ENCODE data around the gene EMILIN2. TPM values are rescaled to one million over a fixed set of nuclear protein-coding genes. Genes with fewer than 3 reads are reported as not detected.

EMILIN2 gene
- polyA plus RNA-seq, 1 donor (not counting 4 experiments of a cell fraction or from before 2014, with no cell fraction given), result 0.07 TPM

DNA sequence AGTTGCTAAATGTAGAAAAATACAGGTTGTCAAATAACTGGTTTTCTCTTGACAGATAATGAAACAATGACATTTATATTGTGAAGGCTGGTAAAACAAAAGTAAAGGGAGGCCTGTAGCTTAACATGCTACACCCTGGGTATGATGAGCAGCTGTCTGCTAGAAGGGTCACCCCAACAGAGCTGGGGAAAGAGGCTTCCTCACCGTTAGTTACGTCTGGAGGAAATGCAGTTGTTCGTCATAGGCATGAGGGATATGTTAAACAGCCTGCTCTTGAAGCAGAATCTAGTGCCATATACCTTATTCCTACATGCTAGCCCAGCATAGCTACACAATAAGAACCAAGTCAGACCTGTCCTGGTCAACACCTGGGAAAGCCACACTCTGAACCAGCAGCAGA, 116.2 kb downstream of the EMILIN2 start:
- Histone ChIP-seq H3K9me3 (ENCODE audit: control insufficient read depth, low read depth, low read length) (no peaks in the 10 kb centered on the region), H3K4me1 (ENCODE audit: control insufficient read depth, extremely low read depth, insufficient read depth, low read length) (no peaks in the 10 kb centered on the region), H3K9ac (ENCODE audit: control insufficient read depth, extremely low read depth, insufficient read depth, low read length) (no peak overlapping the region), H4K20me1 (ENCODE audit: control insufficient read depth, extremely low read depth, insufficient read depth, low read length) (no peaks in the 10 kb centered on the region), H3K4me2 (ENCODE audit: control insufficient read depth, extremely low read depth, insufficient read depth, low read depth, low read length) (no peak overlapping the region), H3K27ac (ENCODE audit: control insufficient read depth, insufficient read depth, low read length) (no peak overlapping the region), H2AFZ (ENCODE audit: control insufficient read depth, low read length) (no peak overlapping the region), H3K27me3 (ENCODE audit: control insufficient read depth, extremely low read depth, insufficient read depth, low read length) (no peaks in the 10 kb centered on the region), H3K4me3 (ENCODE audit: control insufficient read depth in 2 of 3, extremely low read depth in 1 of 3, insufficient read depth in 2 of 3, low read depth in 1 of 3, low read length in 3 of 3) (no peak overlapping the region), H3K9me1 (ENCODE audit: control insufficient read depth, extremely low read depth, insufficient read depth, low read length) (no peaks in the 10 kb centered on the region), H3K36me3 (ENCODE audit: control insufficient read depth in 2 of 2, extremely low read depth in 1 of 2, insufficient read depth in 2 of 2, low read length in 2 of 2) (no peaks in the 10 kb centered on the region), H3K79me2 (ENCODE audit: control insufficient read depth, insufficient read depth, low read length) (no peaks in the 10 kb centered on the region)
- FAIRE-seq (no peak), DNase-seq (ENCODE audit: low read depth, low spot score) (no peak)
- TF ChIP-seq, protein P1, sequence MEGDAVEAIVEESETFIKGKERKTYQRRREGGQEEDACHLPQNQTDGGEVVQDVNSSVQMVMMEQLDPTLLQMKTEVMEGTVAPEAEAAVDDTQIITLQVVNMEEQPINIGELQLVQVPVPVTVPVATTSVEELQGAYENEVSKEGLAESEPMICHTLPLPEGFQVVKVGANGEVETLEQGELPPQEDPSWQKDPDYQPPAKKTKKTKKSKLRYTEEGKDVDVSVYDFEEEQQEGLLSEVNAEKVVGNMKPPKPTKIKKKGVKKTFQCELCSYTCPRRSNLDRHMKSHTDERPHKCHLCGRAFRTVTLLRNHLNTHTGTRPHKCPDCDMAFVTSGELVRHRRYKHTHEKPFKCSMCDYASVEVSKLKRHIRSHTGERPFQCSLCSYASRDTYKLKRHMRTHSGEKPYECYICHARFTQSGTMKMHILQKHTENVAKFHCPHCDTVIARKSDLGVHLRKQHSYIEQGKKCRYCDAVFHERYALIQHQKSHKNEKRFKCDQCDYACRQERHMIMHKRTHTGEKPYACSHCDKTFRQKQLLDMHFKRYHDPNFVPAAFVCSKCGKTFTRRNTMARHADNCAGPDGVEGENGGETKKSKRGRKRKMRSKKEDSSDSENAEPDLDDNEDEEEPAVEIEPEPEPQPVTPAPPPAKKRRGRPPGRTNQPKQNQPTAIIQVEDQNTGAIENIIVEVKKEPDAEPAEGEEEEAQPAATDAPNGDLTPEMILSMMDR (optimal IDR thresholded peaks at IDR 0.05 in 1 of 3, IDR thresholded peaks at IDR 0.05 in 1 of 3, conservative IDR thresholded peaks at IDR 0.05 in 1 of 3; ENCODE audit: extremely low read depth in 1 of 3, insufficient read depth in 2 of 3, low read length in 3 of 3), result no peak
- TF ChIP-seq EZH2 (IDR thresholded peaks at IDR 0.05; ENCODE audit: low read length), result no peak
- dilution Hi-C loops (cut with MboI; ENCODE audit: extremely low pct_ligation_motif_present, low sequenced_read_pairs), result no loop called here

DNA sequence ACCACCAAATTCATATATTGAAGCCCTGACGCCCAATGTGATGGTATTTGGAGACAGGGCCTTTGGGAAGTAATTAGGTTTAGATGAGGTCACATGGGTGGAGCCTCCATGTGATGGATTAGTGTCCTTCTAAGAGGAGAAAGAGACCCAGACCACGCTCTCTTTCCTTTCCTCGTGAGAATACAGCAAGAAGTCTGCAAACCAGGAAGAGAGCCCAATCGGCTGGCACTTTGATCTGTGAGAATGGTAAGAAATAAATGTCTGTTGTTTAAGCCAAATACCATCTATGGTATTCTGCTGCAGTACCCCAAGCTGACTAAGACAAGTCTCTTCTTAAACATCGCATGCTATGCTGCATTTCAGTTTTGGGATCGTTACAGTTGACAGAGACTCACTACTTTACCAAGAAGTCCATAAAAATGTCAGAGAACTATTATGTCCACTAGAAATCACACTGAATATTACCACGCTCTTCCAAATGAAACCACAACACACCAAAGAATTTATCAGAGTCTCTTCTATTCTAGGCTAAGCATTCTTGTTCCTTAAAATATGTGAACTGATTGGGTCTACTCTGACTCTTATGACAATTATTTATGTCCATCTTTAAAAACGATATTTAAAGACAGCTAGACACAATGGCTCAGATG, 117.7 kb downstream of the EMILIN2 start:
- Histone ChIP-seq H2AFZ (ENCODE audit: control insufficient read depth, low read length) (no peak overlapping the region), H4K20me1 (ENCODE audit: control insufficient read depth, extremely low read depth, insufficient read depth, low read length) (no peaks in the 10 kb centered on the region), H3K4me1 (ENCODE audit: control insufficient read depth, extremely low read depth, insufficient read depth, low read length) (no peaks in the 10 kb centered on the region), H3K9ac (ENCODE audit: control insufficient read depth, extremely low read depth, insufficient read depth, low read length) (no peak overlapping the region), H3K9me1 (ENCODE audit: control insufficient read depth, extremely low read depth, insufficient read depth, low read length) (no peaks in the 10 kb centered on the region), H3K27me3 (ENCODE audit: control insufficient read depth, extremely low read depth, insufficient read depth, low read length) (no peaks in the 10 kb centered on the region), H3K79me2 (ENCODE audit: control insufficient read depth, insufficient read depth, low read length) (no peaks in the 10 kb centered on the region), H3K4me2 (ENCODE audit: control insufficient read depth, extremely low read depth, insufficient read depth, low read depth, low read length) (no peak overlapping the region), H3K4me3 (ENCODE audit: control insufficient read depth in 2 of 3, extremely low read depth in 1 of 3, insufficient read depth in 2 of 3, low read depth in 1 of 3, low read length in 3 of 3) (no peak overlapping the region), H3K36me3 (ENCODE audit: control insufficient read depth in 2 of 2, extremely low read depth in 1 of 2, insufficient read depth in 2 of 2, low read length in 2 of 2) (no peaks in the 10 kb centered on the region), H3K27ac (ENCODE audit: control insufficient read depth, insufficient read depth, low read length) (no peak overlapping the region), H3K9me3 (ENCODE audit: control insufficient read depth, low read depth, low read length) (no peaks in the 10 kb centered on the region)
- DNase-seq (ENCODE audit: low read depth, low spot score) (no peak), FAIRE-seq (no peak)
- TF ChIP-seq, protein P1 (optimal IDR thresholded peaks at IDR 0.05 in 1 of 3, IDR thresholded peaks at IDR 0.05 in 1 of 3, conservative IDR thresholded peaks at IDR 0.05 in 1 of 3; ENCODE audit: extremely low read depth in 1 of 3, insufficient read depth in 2 of 3, low read length in 3 of 3), result no peak
- no peak for TF ChIP-seq EZH2 (IDR thresholded peaks at IDR 0.05; ENCODE audit: low read length)
- dilution Hi-C loops (cut with MboI; ENCODE audit: extremely low pct_ligation_motif_present, low sequenced_read_pairs), result no loop called here

Other genes with a start within 250 kb of the EMILIN2 start
- gene SMCHD1, start 191.3 kb upstream of the EMILIN2 start, polyA plus RNA-seq, result 8.7 to 18.5 TPM (median 12.1 TPM) in 3 replicates
- gene LPIN2, start 166.1 kb downstream of the EMILIN2 start, polyA plus RNA-seq, result 3.4 to 4.9 TPM (median 3.9 TPM) in 3 replicates

Data from keratinocyte (primary cell).